PC-9 (cell line): ENCODE measurements around the gene C3orf52.

Experiments
- EZH2 ChIP-seq: fragments of 200-600 bp; sonication (generic); IDR thresholded peaks from 2 replicates; pipeline ENCODE4 v1.8.0; 2017; ENCODE audit warnings: antibody characterized with exemption, low read depth
- TF ChIP-seq, protein P1 (sequence below): fragments of 200-600 bp; sonication (generic); conservative IDR thresholded peaks from 2 replicates; pipeline ENCODE4 v1.6.1; 2017; ENCODE audit warnings: mixed run types, antibody characterized with exemption, mild to moderate bottlenecking, moderate library complexity

DNA sequence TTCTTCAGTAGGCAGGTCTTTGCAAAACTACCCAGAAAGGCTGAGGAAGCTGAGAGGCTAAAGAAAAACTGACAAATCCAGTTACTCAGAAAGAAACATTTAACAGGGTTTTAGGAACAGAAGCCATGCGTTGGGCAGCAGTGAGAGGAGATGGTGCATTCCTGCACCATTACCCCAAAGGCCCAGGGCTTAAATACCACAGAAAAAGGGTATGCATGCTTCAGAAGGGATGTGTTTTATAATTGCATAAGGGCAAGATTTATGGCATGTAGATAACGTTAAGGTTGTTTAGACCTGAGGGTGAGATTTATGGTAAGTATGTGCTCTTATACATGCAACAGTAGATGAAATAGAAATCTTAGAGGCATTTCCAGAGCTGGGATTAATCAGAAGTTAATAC is 10.0 kb downstream of the C3orf52 start:
- TF ChIP-seq, protein P1, sequence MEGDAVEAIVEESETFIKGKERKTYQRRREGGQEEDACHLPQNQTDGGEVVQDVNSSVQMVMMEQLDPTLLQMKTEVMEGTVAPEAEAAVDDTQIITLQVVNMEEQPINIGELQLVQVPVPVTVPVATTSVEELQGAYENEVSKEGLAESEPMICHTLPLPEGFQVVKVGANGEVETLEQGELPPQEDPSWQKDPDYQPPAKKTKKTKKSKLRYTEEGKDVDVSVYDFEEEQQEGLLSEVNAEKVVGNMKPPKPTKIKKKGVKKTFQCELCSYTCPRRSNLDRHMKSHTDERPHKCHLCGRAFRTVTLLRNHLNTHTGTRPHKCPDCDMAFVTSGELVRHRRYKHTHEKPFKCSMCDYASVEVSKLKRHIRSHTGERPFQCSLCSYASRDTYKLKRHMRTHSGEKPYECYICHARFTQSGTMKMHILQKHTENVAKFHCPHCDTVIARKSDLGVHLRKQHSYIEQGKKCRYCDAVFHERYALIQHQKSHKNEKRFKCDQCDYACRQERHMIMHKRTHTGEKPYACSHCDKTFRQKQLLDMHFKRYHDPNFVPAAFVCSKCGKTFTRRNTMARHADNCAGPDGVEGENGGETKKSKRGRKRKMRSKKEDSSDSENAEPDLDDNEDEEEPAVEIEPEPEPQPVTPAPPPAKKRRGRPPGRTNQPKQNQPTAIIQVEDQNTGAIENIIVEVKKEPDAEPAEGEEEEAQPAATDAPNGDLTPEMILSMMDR: no peak
- TF ChIP-seq EZH2: no peak
